ENCODE measurements around the gene FTCD. TPM values are rescaled to one million over a fixed set of nuclear protein-coding genes. Genes with fewer than 3 reads are reported as not detected.

The FTCD gene
- polyA plus RNA-seq, 1 experiment = not detected

GRCh38 chr21:46168238-46168637 is 12.9 kb upstream of the FTCD start:
- ChIA-PET POLR2A (no interaction called here), CTCF (interaction anchor here (1.0 kb wide), 1 partner anchor 25 kb away, joined by 4 read pairs; no protein-coding TSS in a partner anchor)
- Histone ChIP-seq H3K9me3 (ENCODE audit: control insufficient read depth, insufficient read depth, low read length) (peaks cover 5% of the 10 kb centered on the region), H3K27me3 (ENCODE audit: control insufficient read depth, insufficient read depth, low read length) (peaks cover 14% of the 10 kb centered on the region), H3K27ac (ENCODE audit: low read depth, low read length) (no peak overlapping the region), H3K4me3 (ENCODE audit: low read depth, low read length) (no peak overlapping the region)
- no peak for DNase-seq (ENCODE audit: low read depth, low spot score)
- TF ChIP-seq CTCF (IDR thresholded peaks at IDR 0.05; ENCODE audit: low read depth, low read length) = no peak

- Histone ChIP-seq H3K9me3 (ENCODE audit: control insufficient read depth, insufficient read depth, low read length) (peaks cover 6% of the 10 kb centered on the region; the same call in 1 of the 2 replicates), H3K4me3 (ENCODE audit: low read depth, low read length) (no peak overlapping the region), H3K27ac (ENCODE audit: low read depth, low read length) (no peak overlapping the region), H3K27me3 (ENCODE audit: control insufficient read depth, insufficient read depth, low read length) (peaks cover 27% of the 10 kb centered on the region)
- ChIA-PET POLR2A (no interaction called here), CTCF (interaction anchor here (0.7 to 0.8 kb wide), 2 partner anchors 12 to 22 kb away, joined by 3 to 4 read pairs; no protein-coding TSS in a partner anchor)
- no peak for TF ChIP-seq CTCF (IDR thresholded peaks at IDR 0.05; ENCODE audit: low read depth, low read length)
- DNase-seq (ENCODE audit: low read depth, low spot score) = no peak
These were observed 9.7 kb upstream of the FTCD start for GRCh38 chr21:46165098-46165497.

- DNase-seq (ENCODE audit: low read depth, low spot score) = no peak
- H3K27ac ChIP-seq (ENCODE audit: low read depth, low read length) = no peak overlapping the region
- ChIA-PET CTCF (no interaction called here), POLR2A (no interaction called here)
- H3K9me3 ChIP-seq (ENCODE audit: control insufficient read depth, insufficient read depth, low read length) = peaks cover 6% of the 10 kb centered on the region; the same call in 1 of the 2 replicates
- no peak for TF ChIP-seq CTCF (IDR thresholded peaks at IDR 0.05; ENCODE audit: low read depth, low read length)
- H3K4me3 ChIP-seq (ENCODE audit: low read depth, low read length) = no peak overlapping the region
- peaks cover 25% of the 10 kb centered on the region for H3K27me3 ChIP-seq (ENCODE audit: control insufficient read depth, insufficient read depth, low read length)
These were observed 8.0 kb upstream of the FTCD start for GRCh38 chr21:46163380-46163779.

- CTCF ChIA-PET = interaction anchor here (1.2 kb wide), 1 partner anchor 8 kb away, joined by 4 read pairs; no protein-coding TSS in a partner anchor
- TF ChIP-seq CTCF (IDR thresholded peaks at IDR 0.05; ENCODE audit: low read depth, low read length) = no peak
These were observed 6.5 kb upstream of the FTCD start for GRCh38 chr21:46161633-46162592.

More at GRCh38 chr21:46161633-46162592, 6.5 kb upstream of the FTCD start:
- DNase-seq (ENCODE audit: low read depth, low spot score) = no peak
- H3K4me3 ChIP-seq (ENCODE audit: low read depth, low read length) = no peak overlapping the region
- H3K27me3 ChIP-seq (ENCODE audit: control insufficient read depth, insufficient read depth, low read length) = peaks cover 21% of the 10 kb centered on the region
- peaks cover 6% of the 10 kb centered on the region; the same call in 1 of the 2 replicates for H3K9me3 ChIP-seq (ENCODE audit: control insufficient read depth, insufficient read depth, low read length)
- POLR2A ChIA-PET = no interaction called here
- no peak overlapping the region for H3K27ac ChIP-seq (ENCODE audit: low read depth, low read length)

All from AG04450 (cell line).